Peyer's patch (tissue), 4 donors: ENCODE data around the gene SLC25A11. TPM values are rescaled to one million over a fixed set of nuclear protein-coding genes. Genes with fewer than 3 reads are reported as not detected.

ENCODE experiments used
- DNase-seq, 3 donors: peaks; one replicate each; pipeline ENCODE4 v3.0.0-alpha.2; 2017 to 2019
- H3K27ac ChIP-seq, 4 donors: fragments of 200-600 bp; sonication (generic); one replicate each; pipeline ENCODE4 v1.5.1; 2016 to 2019
- H3K27me3 ChIP-seq, 2 donors: fragments of 200-600 bp; sonication (generic); one replicate each; pipeline ENCODE4 v1.5.1; 2019
- H3K36me3 ChIP-seq, 3 donors: fragments of 200-600 bp; sonication (generic); one replicate each; pipeline ENCODE4 v1.5.1; 2016 to 2019
- H3K4me1 ChIP-seq, 4 donors: fragments of 200-600 bp; sonication (generic); one replicate each; pipeline ENCODE4 v1.5.1; 2016 to 2019
- H3K4me3 ChIP-seq, 4 donors: fragments of 200-600 bp; sonication (generic); 1 replicate in 3 of 4; 2 replicates in 1 of 4; pipeline ENCODE4 v1.5.1; 2016 to 2019; ENCODE audit warnings: mild to moderate bottlenecking in 1 of 4
- H3K9me3 ChIP-seq, 4 donors: fragments of 200-600 bp; sonication (generic); one replicate each; pipeline ENCODE4 v1.5.1; 2016 to 2019; ENCODE audit warnings: mild to moderate bottlenecking in 1 of 4
- POLR2A ChIP-seq, 2 donors: fragments of 450-650 bp; IDR thresholded peaks; one replicate each; pipeline ENCODE4 v1.5.1; 2017; ENCODE audit warnings: antibody characterized with exemption in 2 of 2, mild to moderate bottlenecking in 2 of 2, moderate library complexity in 2 of 2
- total RNA-seq, 4 donors: library from RNA; depleted of rRNA; stranded (reverse); fragments of >200 nt; gene quantifications; one replicate each; pipeline ENCODE4 v1.1.0, GENCODE V29; 2016
- TF ChIP-seq, protein P1 (sequence below), 6 experiments: fragments of 450-650 bp in 4 of 6; fragments of 200-600 bp in 2 of 6; sonication (generic) in 1 of 6; IDR thresholded peaks; one replicate each; pipeline ENCODE4 v1.5.1; 2017 to 2019; ENCODE audit warnings: antibody characterized with exemption in 6 of 6, mild to moderate bottlenecking in 3 of 6, moderate library complexity in 1 of 6

SLC25A11 gene
- total RNA-seq, 4 donors from 2014 or later, result 30.5 to 84.1 (median 60.4) TPM

DNA sequence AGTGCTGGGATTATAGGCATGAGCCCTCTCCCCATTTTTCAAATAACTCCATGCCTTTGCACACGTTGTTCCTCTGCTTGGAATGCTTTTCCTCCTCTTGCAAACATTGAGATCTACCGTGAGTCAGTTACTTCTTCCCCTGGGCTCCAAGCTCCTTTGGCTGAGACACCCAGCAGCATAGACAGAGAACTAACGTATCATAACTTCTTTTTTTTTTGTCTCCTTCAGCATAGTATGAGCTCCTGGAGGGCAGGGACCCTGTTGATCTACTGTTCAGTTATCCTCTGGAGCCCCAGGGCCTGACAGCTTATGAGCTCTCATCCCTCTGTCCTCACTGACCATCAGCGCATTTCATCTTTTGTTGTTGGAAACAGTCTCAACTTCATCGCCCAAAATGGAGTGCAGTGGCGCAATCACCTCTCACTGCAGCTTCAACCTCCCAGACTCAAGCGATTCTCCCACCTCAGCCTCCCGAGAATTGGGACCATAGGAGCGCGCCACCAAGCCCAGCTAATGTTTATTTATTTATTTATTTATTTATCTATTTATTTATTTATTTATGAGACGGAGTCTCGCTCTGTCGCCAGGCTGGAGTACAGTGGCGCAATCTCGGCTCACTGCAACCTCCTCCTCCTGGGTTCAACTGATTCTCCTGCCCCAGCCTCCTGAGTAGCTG, 25.6 kb upstream of the SLC25A11 start:
- peak in 1 of 3 donors; percentile 14 for DNase-seq
- peaks cover 0 to 38% (median 10%) of the 10 kb centered on the region in 4 donors for H3K4me1 ChIP-seq
- H3K9me3 ChIP-seq, result no peaks in the 10 kb centered on the region
- TF ChIP-seq POLR2A (IDR thresholded peaks at IDR 0.05), result no peak
- TF ChIP-seq, protein P1, sequence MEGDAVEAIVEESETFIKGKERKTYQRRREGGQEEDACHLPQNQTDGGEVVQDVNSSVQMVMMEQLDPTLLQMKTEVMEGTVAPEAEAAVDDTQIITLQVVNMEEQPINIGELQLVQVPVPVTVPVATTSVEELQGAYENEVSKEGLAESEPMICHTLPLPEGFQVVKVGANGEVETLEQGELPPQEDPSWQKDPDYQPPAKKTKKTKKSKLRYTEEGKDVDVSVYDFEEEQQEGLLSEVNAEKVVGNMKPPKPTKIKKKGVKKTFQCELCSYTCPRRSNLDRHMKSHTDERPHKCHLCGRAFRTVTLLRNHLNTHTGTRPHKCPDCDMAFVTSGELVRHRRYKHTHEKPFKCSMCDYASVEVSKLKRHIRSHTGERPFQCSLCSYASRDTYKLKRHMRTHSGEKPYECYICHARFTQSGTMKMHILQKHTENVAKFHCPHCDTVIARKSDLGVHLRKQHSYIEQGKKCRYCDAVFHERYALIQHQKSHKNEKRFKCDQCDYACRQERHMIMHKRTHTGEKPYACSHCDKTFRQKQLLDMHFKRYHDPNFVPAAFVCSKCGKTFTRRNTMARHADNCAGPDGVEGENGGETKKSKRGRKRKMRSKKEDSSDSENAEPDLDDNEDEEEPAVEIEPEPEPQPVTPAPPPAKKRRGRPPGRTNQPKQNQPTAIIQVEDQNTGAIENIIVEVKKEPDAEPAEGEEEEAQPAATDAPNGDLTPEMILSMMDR (IDR thresholded peaks at IDR 0.05), result no peak
- peak overlapping the region in 1 of 4 donors; percentile 97 for H3K27ac ChIP-seq
- no peaks in the 10 kb centered on the region for H3K27me3 ChIP-seq
- no peak overlapping the region for H3K4me3 ChIP-seq
- peaks cover 0 to 14% (median 0%) of the 10 kb centered on the region in 3 donors for H3K36me3 ChIP-seq

GRCh38 chr17:4960279-4960922, 20.6 kb upstream of the SLC25A11 start:
- TF ChIP-seq POLR2A (IDR thresholded peaks at IDR 0.05), result no peak
- TF ChIP-seq, protein P1 (IDR thresholded peaks at IDR 0.05), result no peak
- Histone ChIP-seq H3K4me3 (no peak overlapping the region), H3K4me1 (peaks cover 0 to 19% (median 0%) of the 10 kb centered on the region in 4 donors), H3K27me3 (no peaks in the 10 kb centered on the region), H3K36me3 (peaks cover 0 to 19% (median 0%) of the 10 kb centered on the region in 3 donors), H3K9me3 (no peaks in the 10 kb centered on the region), H3K27ac (peak overlapping the region in 1 of 4 donors; percentile 66)
- peak in 1 of 3 donors; percentile 30 for DNase-seq

GRCh38 chr17:4959261-4959965, 19.6 kb upstream of the SLC25A11 start:
- Histone ChIP-seq H3K27ac (peak overlapping the region in 2 of 4 donors; percentile 56 to 66), H3K9me3 (no peaks in the 10 kb centered on the region), H3K4me1 (peaks cover 0 to 18% (median 0%) of the 10 kb centered on the region in 4 donors), H3K36me3 (peaks cover 0 to 19% (median 0%) of the 10 kb centered on the region in 3 donors), H3K27me3 (no peaks in the 10 kb centered on the region), H3K4me3 (no peak overlapping the region)
- TF ChIP-seq, protein P1 (IDR thresholded peaks at IDR 0.05), result no peak
- TF ChIP-seq POLR2A (IDR thresholded peaks at IDR 0.05), result no peak
- DNase-seq, result peak in 2 of 3 donors; percentile 73 to 83

DNA sequence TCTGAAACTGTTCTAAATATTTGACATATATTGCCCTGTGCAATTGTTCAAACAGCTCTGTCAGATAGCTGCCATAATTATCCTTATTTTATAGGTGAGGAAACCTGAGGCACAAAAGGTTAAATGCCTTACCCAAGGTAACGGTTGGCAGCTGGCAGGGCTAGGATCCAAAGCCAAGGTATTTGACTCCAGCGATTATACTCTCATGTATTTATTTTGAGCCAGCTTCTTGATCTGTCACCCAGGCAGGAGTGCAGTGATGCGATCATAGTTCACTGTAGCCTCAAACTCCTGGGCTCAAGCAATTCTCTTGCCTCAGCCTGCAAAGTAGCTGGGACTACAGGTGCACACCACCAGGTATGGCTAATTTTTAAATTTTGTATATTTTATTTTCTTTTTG, 18.3 kb upstream of the SLC25A11 start:
- Histone ChIP-seq H3K36me3 (peaks cover 0 to 19% (median 0%) of the 10 kb centered on the region in 3 donors), H3K27me3 (no peaks in the 10 kb centered on the region), H3K27ac (no peak overlapping the region), H3K4me3 (no peak overlapping the region), H3K9me3 (no peaks in the 10 kb centered on the region), H3K4me1 (peaks cover 0 to 18% (median 0%) of the 10 kb centered on the region in 4 donors)
- no peak for DNase-seq
- TF ChIP-seq, protein P1 (IDR thresholded peaks at IDR 0.05), result no peak
- no peak for TF ChIP-seq POLR2A (IDR thresholded peaks at IDR 0.05)

GRCh38 chr17:4956493-4957061, 16.7 kb upstream of the SLC25A11 start:
- H3K4me1 ChIP-seq, result peaks cover 0 to 18% (median 0%) of the 10 kb centered on the region in 4 donors
- DNase-seq, result peak in 1 of 3 donors; percentile 56
- TF ChIP-seq, protein P1 (IDR thresholded peaks at IDR 0.05), result peak in 4 of 6 experiments; percentile 5 to 18 (median 10)
- no peak for TF ChIP-seq POLR2A (IDR thresholded peaks at IDR 0.05)

More at GRCh38 chr17:4956493-4957061, 16.7 kb upstream of the SLC25A11 start:
- Histone ChIP-seq H3K27me3 (no peaks in the 10 kb centered on the region), H3K27ac (no peak overlapping the region), H3K4me3 (no peak overlapping the region), H3K36me3 (peaks cover 0 to 19% (median 0%) of the 10 kb centered on the region in 3 donors), H3K9me3 (no peaks in the 10 kb centered on the region)
